T-helper 9 cell (primary cell): ENCODE data around the gene NT5C3A.
"Not testable (repeated sequence)": the region's sequence is repeated elsewhere in the genome, so short reads cannot be mapped to it uniquely, and the experiment has no call there.

Source experiments
- DNase-seq: peaks from one replicate; pipeline ENCODE4 v3.0.0-alpha.2; 2020
- total RNA-seq, 2 donors: gene quantifications; one replicate each; lab custom pipeline; 2026; lab: John Stamatoyannopoulos, UW

NT5C3A gene
- 41.0 to 48.8 reads per million in 2 donors for total RNA-seq

DNA sequence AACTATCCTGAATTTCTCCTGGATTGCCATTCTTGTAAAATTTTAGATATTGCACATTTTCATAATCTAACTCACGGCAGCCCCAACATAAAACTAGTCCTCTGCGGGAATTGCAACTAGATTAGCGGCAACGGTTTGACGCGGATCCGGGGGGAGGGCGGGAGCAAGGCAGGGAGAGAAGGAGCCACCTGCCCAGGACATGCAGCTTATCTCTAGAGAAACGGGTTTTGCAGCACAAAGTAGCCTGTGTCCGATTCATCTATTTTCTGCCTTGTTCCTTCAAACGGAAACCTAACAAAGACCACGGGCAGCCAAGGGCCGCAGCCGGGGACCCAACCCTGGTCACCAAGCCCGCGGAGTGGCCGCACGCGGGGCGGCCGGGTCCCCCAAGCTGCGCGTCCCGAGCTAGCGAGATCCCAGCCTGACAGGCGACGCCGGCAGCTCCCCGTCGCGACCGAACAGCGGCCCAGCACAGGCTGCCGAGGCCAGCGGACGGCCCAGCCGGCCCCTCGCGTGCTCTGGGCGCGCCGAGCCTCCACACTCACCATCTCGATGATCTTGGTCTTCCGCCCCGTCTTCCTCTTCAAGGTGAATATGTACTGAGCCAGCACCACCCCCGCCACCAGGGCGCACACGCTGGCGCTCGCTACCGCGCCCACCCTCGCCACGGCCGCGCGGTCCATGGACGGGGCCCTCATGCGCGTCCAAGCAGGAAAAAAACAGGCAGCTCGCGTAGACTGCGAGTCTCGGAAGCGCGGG lies at the start of gene NT5C3A:
TSS of gene NT5C3A (minus strand) at position 754 of the 759 bp plus-strand sequence. CDS start at position 683, 71 bp downstream.
- peak; percentile 13 for DNase-seq

DNA sequence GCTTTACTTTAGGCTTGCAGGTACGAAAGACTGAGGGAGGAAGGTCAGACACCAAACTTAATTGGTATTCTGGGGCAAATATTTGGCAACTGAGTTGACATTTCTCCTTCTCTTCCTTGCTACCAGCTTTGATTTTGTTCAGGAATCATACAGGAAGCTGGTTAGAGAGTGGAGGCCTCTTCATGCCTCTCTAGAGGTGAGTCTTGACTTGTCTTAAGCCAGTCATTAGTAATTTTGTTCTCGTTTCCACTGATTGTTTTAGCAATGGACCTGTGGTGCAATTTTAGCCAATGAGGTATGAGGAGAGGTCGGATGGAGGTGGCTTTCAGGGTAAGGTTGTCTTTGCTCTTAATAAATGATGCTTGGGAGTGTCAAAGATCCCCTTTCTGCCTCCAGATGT lies 49.0 kb upstream of the NT5C3A start:
- DNase-seq: no peak

DNA sequence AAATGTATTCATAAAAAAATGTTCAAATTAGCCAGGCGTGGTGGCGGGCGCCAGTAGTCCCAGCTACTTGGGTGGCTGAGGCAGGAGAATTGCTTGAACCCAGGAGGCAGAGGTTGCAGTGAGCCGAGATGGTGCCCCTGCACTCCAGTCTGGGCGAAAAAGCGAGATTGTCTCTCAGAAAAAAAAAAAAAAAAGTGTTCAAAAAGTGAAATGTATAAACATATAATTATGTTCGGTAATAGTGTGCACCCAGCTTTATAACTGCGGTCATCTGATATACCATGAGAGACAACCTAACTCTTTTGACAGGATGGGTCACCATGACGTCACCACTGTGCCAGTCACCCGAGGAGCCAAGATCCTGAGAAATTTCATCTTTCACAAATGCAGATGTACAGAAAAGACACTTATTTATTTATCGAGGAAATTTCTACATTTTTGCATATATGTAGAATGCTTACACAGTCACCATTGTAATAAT lies 47.2 kb upstream of the NT5C3A start:
- DNase-seq: no peak

DNA sequence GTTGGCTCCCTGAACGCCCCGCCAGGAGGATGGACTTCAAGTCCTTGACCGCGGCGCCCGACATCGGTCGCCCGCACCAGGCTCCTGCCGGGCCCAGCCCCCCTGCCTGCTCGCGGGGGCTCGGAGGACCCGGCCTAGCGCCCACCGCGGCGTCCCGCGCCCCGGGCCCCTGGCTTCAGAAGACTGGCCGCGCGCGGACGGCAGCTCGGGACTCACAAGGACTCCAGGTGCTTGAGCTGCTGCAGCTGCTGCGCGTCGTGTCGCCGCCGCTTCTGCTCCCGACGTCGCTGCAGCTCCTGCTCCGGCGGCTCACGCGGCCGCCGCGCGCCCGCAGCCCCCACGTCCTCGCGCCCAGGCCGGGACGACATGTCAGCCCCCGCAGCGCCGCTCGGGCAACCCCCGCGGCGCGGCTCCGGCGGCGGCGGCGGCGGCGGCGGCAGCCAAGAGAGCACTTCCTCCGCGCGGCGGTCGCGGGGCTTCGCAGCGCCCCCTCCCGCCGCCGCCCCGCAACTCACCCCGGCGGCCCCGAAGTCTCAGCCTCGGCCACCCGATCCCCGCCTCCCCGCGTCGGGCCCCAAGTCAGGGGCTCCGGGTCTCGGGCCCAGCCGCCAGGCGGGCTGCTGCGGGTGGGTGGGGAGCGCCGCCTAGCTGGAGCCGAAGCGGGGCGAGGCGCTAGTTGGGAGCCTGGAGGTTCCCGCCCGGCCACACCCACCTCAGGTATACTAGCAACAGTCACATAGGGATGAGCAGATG lies 46.6 kb upstream of the NT5C3A start, which contains the start of gene RP9:
TSS of gene RP9 (minus strand) at position 400 of the 753 bp plus-strand sequence. CDS start at position 368, 32 bp downstream.
- DNase-seq: peak; percentile 69

DNA sequence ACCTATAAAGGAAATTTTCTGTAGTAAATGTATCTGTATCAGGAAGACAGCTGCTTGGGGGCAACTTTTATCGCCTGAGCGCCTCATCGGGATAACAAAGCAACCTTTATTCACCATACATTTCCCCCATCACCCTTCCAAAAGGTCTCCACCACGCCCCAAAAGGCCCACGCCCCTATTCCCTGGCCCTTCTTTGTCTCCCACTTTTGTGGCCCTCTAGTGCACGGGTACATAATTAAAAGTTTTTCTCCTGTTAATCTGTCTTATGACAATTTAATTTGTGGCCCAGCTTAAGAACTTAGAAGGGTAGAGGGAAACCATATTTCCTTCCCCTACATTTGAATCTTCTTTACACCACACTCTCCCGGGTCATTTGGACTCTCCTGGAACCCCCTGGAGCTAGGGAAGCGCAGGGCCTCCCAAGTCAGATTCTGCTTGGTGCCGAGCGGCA lies 46.0 kb upstream of the NT5C3A start:
- peak; percentile 5 for DNase-seq

DNA sequence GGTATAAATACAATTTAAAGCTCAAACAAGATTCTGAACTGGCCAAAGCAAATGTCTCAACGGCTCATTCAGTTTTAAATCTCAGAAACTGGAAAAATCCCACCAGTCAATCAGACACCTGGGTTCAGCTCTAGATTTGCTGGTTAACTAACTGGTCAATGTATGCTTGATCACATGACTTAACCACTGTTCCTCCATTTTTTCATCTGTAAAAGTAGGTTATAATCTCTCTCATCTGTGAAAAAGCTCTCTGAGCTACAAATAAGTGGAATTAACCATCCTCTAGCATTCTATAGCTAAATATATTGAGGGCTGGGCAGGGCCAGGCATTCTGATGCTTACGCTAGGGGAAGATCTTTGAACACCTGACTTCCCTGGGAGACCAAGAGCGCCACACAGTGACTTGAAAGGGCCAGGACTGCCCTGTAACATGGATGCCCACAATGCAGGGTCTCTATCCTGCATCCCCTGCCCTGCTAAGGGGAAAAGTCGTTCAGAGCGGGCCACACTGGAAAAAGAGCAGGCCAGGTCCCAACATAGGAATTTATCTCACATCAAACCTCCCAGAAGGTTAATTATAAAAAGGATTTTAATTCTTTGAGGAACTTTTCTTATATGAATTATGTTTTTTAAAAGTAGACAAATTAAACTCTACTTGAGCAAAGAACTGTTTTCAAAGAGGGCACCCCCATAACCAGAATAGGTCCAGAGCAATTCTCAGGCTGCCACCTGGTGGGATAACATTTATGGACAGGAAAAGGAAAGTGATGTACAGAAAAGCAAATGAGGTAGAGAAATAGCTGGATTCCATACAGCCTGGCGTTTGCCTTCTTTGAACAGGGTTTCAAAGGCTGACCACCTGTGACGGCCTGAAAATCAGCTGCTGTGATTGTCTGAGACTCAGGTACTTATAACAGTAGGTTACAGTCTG lies 44.8 kb upstream of the NT5C3A start:
- DNase-seq: peak; percentile 23

DNA sequence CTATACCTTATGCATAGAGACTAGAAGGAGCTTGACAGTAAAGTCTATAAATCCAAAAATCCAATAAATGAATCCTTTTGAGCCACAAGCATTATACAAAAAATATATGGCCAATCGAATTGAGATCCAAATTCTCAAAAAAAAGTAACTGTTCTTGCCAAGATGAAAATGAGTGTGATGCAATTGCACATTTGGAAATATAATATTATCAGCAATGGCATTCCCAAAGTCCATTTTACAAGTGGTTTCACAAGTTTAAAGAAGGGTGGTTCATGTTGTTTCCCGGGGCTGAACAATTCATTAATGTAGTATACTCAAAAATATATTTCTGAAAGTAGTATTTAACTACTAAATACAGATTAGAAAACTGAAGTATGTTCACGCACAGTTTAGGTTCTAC lies 39.3 kb upstream of the NT5C3A start:
- no peak for DNase-seq

DNA sequence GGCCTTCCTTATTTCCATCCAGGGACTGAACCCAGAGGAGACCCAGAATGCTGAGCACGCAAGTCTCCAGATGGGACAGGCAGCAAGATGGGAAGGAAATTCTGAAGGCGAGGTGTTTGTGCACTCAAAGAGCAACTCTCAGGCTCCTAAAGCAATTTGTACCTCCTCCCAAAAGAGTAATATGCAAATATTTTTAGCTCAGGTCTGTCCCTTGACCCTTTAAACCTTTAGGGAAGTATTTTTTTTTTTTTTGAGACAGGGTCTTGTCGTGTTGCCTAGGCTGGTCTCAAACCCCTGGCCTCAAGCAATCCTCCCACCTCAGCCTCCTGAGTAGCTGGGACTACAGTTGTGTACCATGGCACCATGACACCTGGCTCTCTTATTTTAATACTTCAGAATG lies 38.2 kb upstream of the NT5C3A start:
- no peak for DNase-seq

DNA sequence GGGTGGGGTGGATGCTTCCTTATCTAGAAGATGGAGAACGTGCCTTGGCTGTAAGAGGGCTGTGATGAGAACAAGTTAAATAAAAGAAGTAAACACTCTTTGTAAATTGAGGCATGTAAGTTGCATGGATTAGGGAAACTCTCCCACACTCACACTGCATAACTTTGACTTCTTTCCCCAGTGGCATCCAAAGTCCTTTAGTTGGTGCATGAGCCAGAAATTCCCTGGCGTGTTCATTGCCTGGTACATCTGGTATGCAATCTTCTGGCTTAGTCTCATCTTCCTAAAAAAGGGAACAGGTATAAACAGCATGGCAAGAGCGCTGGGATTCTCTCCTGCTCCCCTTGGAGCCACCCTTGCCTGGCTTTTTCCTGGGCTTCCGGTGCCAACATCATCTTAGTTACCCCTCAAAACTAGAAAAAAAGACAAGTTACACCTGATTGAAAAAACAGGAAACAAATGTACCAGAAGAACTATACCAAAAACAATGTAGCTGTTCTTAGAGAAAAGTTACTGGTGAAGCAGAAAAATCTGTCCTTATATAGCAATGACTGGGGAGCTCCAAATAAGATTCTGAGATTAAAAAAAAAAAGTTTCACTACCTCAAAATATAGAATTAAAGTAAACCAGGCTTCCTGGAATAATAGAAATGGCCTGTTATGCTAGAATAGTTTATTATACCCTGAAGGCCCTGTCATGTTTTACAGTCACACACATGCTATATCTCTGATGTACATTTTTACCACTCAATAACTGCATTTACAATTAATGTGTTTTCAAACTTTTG lies 36.8 kb upstream of the NT5C3A start:
- no peak for DNase-seq

DNA sequence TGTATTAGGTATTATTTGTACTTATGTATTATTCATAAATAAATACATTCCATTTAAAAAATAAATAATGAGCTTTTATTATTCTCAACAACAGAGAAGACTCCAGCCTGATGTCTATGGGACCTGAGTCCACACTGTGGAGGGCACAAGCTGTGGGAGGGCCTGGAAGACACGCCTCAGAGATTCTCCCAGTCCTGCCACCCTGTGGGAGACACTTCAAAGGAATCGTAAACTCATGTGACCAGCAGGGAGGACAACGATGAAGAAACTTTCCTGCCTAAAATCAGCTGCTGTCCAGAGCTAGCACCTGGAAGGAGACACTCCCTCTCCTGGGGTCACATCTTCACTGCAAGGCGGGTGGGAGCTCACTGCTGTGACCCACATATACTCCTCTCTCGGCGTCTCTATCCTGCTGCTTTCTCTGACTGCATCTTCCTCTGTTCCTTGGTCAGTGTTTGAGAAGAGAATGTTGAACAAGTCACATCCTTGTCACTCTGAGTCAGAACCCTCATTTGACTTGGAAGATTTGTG lies 32.2 kb upstream of the NT5C3A start:
- not testable (repeated sequence) for DNase-seq

DNA sequence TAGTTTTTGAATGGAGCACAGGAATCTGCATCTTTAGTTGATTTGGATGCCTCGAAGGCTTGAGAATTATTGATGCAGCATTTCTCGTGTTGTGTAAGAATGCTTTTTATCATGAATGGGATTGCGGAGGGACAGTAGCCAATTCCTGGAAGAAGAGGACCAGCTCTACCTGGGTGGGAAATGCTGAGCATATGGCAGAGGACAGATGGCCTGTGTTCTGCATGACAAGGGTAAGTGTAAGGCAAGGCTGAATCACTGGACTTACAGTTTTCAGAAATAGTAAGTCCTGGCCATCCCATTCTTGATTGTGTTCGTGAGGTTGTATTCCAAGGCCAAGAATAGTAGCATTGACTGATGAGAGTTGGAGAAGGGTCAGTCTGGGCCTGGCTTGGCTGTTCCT lies 30.7 kb upstream of the NT5C3A start:
- DNase-seq: no peak

DNA sequence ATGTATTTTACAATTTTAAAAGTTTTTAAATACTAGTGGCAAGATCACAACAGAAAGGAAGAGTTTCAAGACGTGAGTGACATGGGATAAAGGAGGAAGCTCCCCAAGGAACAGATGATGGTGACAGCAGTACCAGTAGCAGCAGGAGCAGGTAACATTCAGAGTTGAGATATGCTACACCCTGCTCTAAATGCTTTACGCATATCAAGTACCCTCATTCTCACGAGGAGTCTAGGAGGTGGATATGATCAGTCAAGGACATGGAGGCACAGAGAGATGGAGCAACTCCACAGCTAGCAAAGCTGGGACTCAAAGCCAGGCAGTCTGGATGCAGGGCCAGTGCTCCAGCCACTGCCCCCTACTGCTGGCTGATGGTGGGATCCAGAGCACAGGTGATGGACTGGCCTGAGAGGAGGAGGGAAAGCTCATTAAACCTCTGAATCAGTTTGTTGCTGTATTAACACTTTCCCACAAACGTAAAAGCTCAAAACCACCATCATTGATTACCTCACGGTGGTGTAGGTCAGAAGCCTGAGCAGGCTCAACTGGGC lies 29.1 kb upstream of the NT5C3A start:
- no peak for DNase-seq

DNA sequence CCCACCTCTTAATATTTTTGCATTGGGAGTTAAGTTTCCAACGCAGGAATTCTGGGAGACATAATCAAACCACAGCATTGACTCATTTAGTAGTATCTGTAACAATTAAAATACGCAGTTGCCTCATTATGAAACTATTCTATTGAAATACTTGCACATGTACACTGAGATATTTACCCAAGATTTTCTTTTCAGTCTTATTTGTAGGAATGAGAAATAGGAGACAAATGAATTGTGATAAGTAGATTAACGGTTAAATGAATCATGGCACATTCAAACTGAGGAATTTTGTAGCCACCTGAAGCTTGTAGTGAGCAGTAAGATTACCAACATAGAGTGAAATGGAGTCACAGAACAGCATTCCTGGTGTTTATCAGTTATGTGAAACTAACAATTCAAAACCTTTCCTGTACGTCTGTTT lies 28.5 kb upstream of the NT5C3A start:
- no peak for DNase-seq

DNA sequence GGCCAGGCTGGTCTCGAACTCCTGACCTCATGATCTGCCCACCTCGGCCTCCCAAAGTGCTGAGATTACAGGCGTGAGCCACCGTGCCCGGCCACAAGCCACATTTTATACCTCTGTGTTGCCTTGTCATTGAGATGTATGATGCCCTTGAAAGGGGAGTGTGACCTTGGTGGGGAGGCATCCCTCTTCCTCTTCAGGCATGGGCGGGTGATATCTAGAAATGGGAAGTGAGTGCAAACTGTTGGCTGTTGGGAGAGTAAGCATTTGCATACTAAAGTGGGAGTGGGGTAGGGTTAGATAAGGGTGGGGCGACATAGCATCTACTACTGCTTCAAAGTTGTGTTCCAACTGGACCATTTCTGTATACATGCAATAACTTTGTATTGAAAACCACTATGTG lies 26.6 kb upstream of the NT5C3A start:
- no peak for DNase-seq

DNA sequence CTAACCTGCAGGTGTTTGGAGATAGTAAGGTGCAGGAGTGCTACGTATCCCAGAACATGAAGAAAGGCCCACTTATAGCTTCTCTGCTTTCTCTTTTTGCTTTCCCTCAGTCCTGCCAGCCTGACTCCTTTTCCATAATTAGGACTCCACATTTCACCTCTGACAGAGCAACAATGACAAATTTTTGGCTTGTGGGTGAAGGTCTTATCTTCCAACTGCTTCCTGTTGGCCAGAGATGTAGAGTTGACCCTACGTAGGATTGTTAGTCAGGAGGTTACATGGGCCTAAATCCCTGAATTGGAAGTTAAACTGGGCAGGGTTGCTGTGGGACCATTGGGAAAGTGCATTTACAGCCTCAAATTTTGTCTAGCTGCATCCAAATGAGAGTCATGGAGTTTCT lies 25.3 kb upstream of the NT5C3A start:
- DNase-seq: no peak

DNA sequence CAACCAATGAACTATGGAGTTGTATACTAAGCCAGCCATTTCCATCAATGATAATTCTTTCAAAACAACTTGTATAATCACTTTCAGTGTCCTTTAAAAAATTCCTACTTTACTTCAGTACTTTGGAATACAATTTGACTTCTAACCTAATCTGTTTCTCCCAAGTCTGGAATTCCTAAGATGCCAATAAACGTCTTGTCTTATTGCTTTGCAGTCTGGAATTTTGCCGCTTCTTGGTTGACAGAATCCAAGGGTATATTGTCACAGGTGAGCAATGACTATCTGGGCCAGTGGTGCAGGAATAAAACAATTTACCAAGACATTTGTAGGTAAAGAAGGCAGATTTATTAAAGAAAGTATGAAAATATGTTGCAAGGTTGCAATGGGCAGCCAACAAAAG lies 24.8 kb upstream of the NT5C3A start:
- DNase-seq: no peak

DNA sequence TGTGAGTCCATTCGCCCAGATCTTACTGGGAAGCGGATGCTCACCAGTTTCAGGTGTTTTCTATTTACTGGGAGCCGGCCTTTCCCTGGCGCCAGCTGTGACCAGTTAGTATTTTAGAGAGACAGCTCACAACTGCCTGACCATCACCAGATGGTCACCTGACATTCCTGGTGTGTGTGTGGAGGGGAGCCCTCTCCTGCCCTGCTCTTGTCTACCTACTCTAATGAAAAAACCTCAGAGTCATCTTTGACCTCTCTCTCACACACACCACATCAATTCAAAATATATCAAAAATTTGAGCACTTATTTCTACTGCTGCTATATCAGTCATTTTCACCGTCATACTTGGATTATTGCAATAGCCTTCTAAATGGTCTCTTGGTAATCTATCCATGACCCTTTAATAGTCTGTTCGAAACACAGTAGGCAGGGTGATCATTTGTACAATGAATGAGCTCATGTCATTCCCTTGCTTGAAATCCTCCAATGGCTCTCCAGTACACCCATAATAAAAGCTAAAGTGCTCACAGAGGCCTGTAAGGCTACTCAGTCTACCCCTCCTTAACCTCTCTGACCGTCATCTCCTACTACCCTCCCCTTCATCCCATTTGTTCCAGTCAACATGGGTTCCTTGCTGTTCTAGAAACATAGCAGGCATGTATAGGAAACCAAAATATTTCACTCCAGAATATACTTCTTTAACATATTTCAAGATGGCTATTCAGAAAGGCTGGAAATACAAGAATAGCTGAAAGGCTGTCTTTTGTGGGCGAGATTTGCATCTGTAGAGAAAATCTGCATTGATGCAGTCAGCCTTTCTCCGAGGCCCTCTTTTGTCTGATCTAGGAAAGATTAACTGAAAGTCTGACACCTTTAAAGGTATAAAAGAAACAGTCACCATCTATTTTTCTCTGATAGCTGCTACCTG lies 17.5 kb upstream of the NT5C3A start:
- DNase-seq: no peak

DNA sequence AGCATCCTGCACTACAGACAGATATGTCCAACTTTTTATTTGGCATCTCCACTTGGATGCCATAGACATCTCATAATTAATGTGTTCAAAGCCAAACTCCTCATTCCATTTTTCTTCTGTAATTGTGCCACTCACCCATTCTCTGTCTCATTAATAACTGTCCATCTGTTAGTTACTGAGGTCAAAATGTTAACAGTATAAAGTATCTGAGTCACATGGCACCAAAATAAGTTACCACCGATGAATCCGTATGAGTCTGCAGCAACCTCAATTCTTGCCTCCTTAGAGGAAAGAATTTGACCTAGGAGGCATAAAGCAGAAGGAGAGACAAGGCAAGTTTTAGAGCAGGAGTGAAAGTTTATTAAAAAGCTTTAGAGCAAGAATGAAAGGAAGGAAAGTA lies 16.5 kb upstream of the NT5C3A start:
- DNase-seq: no peak

DNA sequence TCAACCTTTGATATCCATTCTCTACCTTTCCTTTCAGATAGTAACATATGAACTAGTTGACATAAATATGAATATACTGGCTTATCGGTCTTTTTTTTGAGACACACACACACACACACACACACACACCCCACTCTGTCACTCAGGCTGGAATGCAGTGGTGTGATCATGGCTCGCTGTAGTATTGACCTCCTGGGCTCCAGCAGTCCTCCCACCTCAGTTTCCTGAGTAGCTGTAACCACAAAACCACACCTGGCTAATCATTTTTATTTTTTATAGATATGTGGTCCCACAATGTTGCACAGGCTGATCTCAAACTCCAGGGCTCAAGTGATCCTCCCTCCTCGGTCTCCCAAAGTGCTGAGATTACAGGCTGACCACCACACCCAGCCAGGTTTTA lies 14.2 kb upstream of the NT5C3A start:
- DNase-seq: no peak
